OCI-LY1 (cell line): ENCODE measurements around the gene SSPN.

ENCODE experiments used
- H2AFZ ChIP-seq: fragments of 200-600 bp; sonication (generic), shearing (Covaris generic); 2 replicates; pipeline ENCODE4 v1.6.0; 2014; ENCODE audit warnings: antibody characterized with exemption, mild to moderate bottlenecking, low read length
- H3F3A ChIP-seq: fragments of 200-600 bp; sonication (generic), shearing (Covaris generic); 2 replicates; pipeline ENCODE4 v1.6.0; 2014; ENCODE audit warnings: mild to moderate bottlenecking, antibody characterized with exemption, low read length, moderate library complexity; ENCODE audit not compliant: insufficient read depth
- H3K27ac ChIP-seq: fragments of 200-600 bp; sonication (generic); 2 replicates; pipeline ENCODE4 v1.5.1; 2014; ENCODE audit warnings: low read length, mixed run types, mild to moderate bottlenecking, low read depth; ENCODE audit not compliant: poor library complexity, severe bottlenecking
- H3K27me3 ChIP-seq: fragments of 200-600 bp; sonication (generic); 2 replicates; pipeline ENCODE4 v1.6.0; 2014; ENCODE audit warnings: antibody characterized with exemption, mild to moderate bottlenecking, low read length, moderate library complexity; ENCODE audit not compliant: insufficient read depth
- H3K36me3 ChIP-seq: fragments of 200-600 bp; sonication (generic); 2 replicates; pipeline ENCODE4 v1.6.1; 2014; ENCODE audit warnings: mild to moderate bottlenecking, antibody characterized with exemption, low read length, moderate library complexity, mixed read lengths; ENCODE audit not compliant: insufficient read depth
- H3K4me1 ChIP-seq: fragments of 200-600 bp; sonication (generic); 2 replicates; pipeline ENCODE4 v1.5.1; 2014; ENCODE audit warnings: mild to moderate bottlenecking, low read length, moderate library complexity; ENCODE audit not compliant: insufficient read depth, severe bottlenecking
- H3K4me2 ChIP-seq: fragments of 200-600 bp; sonication (generic), shearing (Covaris generic); 2 replicates; pipeline ENCODE4 v1.6.1; 2014; ENCODE audit warnings: low read length
- H3K4me3 ChIP-seq: fragments of 200-600 bp; sonication (generic); 2 replicates; pipeline ENCODE4 v1.5.1; 2014; ENCODE audit warnings: low read length, low read depth, mild to moderate bottlenecking, mixed read lengths; ENCODE audit not compliant: poor library complexity, severe bottlenecking
- H3K79me2 ChIP-seq: fragments of 200-600 bp; shearing (Covaris generic); 2 replicates; pipeline ENCODE4 v1.6.1; 2016; ENCODE audit warnings: mixed run types, low read length, mixed read lengths; ENCODE audit not compliant: insufficient read depth
- H3K9ac ChIP-seq: fragments of 200-600 bp; sonication (generic), shearing (Covaris generic); 2 replicates; pipeline ENCODE4 v1.6.1; 2014; ENCODE audit warnings: mild to moderate bottlenecking, low read length, mixed read lengths
- H3K9me2 ChIP-seq: fragments of 200-600 bp; sonication (generic), shearing (Covaris generic); 2 replicates; pipeline ENCODE4 v1.6.1; 2014; ENCODE audit warnings: low read depth, mild to moderate bottlenecking, low read length, mixed read lengths
- H3K9me3 ChIP-seq: fragments of 200-600 bp; shearing (Covaris generic); 2 replicates; pipeline ENCODE4 v1.6.1; 2014; ENCODE audit warnings: low read length, mixed read lengths
- H4K20me1 ChIP-seq: fragments of 200-600 bp; sonication (generic), shearing (Covaris generic); 2 replicates; pipeline ENCODE4 v1.6.0; 2016; ENCODE audit warnings: mild to moderate bottlenecking, low read length; ENCODE audit not compliant: insufficient read depth
- EZH2 ChIP-seq: fragments of 200-600 bp; sonication (generic), shearing (Covaris generic); IDR thresholded peaks from 2 replicates; pipeline ENCODE4 v1.8.0; 2017; ENCODE audit warnings: borderline replicate concordance, mixed run types, mild to moderate bottlenecking, antibody characterized with exemption, low read length, moderate library complexity, mixed read lengths
- TF ChIP-seq, protein P1 (sequence below): fragments of 200-600 bp; sonication (generic), shearing (Covaris generic); IDR thresholded peaks from 2 replicates; pipeline ENCODE4 v1.5.1; 2017; ENCODE audit warnings: mild to moderate bottlenecking, antibody characterized with exemption, low read length, moderate library complexity, mixed read lengths

SSPN gene

GRCh38 chr12:26172013-26172412, 23.4 kb upstream of the SSPN start:
- no peak overlapping the region for H3K27ac ChIP-seq
- no peaks in the 10 kb centered on the region for H3K4me1 ChIP-seq
- H3K27me3 ChIP-seq, result no peaks in the 10 kb centered on the region
- H3K36me3 ChIP-seq, result no peaks in the 10 kb centered on the region
- no peak for TF ChIP-seq EZH2
- TF ChIP-seq, protein P1, sequence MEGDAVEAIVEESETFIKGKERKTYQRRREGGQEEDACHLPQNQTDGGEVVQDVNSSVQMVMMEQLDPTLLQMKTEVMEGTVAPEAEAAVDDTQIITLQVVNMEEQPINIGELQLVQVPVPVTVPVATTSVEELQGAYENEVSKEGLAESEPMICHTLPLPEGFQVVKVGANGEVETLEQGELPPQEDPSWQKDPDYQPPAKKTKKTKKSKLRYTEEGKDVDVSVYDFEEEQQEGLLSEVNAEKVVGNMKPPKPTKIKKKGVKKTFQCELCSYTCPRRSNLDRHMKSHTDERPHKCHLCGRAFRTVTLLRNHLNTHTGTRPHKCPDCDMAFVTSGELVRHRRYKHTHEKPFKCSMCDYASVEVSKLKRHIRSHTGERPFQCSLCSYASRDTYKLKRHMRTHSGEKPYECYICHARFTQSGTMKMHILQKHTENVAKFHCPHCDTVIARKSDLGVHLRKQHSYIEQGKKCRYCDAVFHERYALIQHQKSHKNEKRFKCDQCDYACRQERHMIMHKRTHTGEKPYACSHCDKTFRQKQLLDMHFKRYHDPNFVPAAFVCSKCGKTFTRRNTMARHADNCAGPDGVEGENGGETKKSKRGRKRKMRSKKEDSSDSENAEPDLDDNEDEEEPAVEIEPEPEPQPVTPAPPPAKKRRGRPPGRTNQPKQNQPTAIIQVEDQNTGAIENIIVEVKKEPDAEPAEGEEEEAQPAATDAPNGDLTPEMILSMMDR, result no peak
- no peak overlapping the region for H3K4me2 ChIP-seq
- H4K20me1 ChIP-seq, result no peaks in the 10 kb centered on the region
- H3F3A ChIP-seq, result no peaks in the 10 kb centered on the region
- H3K9me3 ChIP-seq, result no peaks in the 10 kb centered on the region
- H3K4me3 ChIP-seq, result no peak overlapping the region
- no peak overlapping the region for H3K9ac ChIP-seq
- no peak overlapping the region for H2AFZ ChIP-seq
- H3K9me2 ChIP-seq, result no peaks in the 10 kb centered on the region
- no peaks in the 10 kb centered on the region for H3K79me2 ChIP-seq

GRCh38 chr12:26172539-26172938, 22.8 kb upstream of the SSPN start:
- H3K4me3 ChIP-seq, result no peak overlapping the region

DNA sequence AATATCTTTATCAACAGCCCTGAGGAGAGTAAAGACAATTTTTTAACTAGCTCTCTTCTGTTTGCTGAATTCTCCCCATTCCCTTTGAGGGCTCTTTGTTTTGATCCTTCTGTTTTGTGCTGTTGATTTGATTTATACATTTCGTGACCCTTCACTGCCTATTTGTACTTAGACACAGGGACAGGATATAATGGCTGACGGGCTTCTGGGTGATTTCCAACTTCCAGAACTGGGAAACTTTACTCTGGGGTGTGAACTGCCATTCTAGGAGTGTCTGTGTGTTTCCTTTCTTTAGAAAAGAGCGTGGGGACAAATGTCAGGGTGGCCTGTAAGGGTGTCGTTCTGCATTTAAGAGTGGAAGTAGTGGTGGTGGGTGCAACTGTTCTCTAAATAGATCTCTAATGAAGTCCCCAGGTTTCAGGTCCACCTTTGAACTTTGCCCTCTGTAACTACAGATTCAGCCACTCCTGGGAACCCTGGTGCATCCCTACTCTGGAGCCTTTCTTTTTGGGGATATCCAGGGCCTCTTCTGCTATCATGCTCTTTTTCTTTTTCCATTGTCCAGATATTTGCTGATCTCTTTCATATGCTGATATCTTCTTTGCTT, 22.3 kb upstream of the SSPN start:
- H3K9ac ChIP-seq, result no peak overlapping the region
- no peak overlapping the region for H3K27ac ChIP-seq
- H3K79me2 ChIP-seq, result no peaks in the 10 kb centered on the region
- H3K36me3 ChIP-seq, result no peaks in the 10 kb centered on the region
- H3K9me3 ChIP-seq, result no peaks in the 10 kb centered on the region
- TF ChIP-seq, protein P1, result no peak
- no peak for TF ChIP-seq EZH2
- H3K9me2 ChIP-seq, result no peaks in the 10 kb centered on the region
- H3K4me3 ChIP-seq, result no peak overlapping the region
- no peak overlapping the region for H3K4me2 ChIP-seq
- H3F3A ChIP-seq, result no peaks in the 10 kb centered on the region
- no peaks in the 10 kb centered on the region for H3K27me3 ChIP-seq
- no peak overlapping the region for H2AFZ ChIP-seq
- H4K20me1 ChIP-seq, result no peaks in the 10 kb centered on the region
- no peaks in the 10 kb centered on the region for H3K4me1 ChIP-seq

More at GRCh38 chr12:26172539-26172938, 22.8 kb upstream of the SSPN start:
- Histone ChIP-seq H3K4me2 (no peak overlapping the region), H3K9me3 (no peaks in the 10 kb centered on the region), H2AFZ (no peak overlapping the region), H3K27me3 (no peaks in the 10 kb centered on the region), H4K20me1 (no peaks in the 10 kb centered on the region), H3K36me3 (no peaks in the 10 kb centered on the region), H3F3A (no peaks in the 10 kb centered on the region), H3K9ac (no peak overlapping the region), H3K79me2 (no peaks in the 10 kb centered on the region), H3K4me1 (no peaks in the 10 kb centered on the region), H3K9me2 (no peaks in the 10 kb centered on the region), H3K27ac (no peak overlapping the region)
- no peak for TF ChIP-seq EZH2
- TF ChIP-seq, protein P1, result no peak
